PC-3 (cell line): Measurements from ENCODE around the gene GPR156.

Experiments
- EZH2 ChIP-seq: fragments of 300-600 bp; sonication (generic); IDR thresholded peaks from one replicate; pipeline ENCODE4 v1.6.1; 2017; ENCODE audit warnings: antibody characterized with exemption, mild to moderate bottlenecking, low read length; ENCODE audit not compliant: unreplicated experiment
- EZH2phosphoT487 ChIP-seq: fragments of 300-600 bp; sonication (generic); IDR thresholded peaks from 2 replicates; pipeline ENCODE4 v1.6.1; 2018; ENCODE audit warnings: mild to moderate bottlenecking, antibody characterized with exemption, low read length, borderline replicate concordance
- TF ChIP-seq, protein P1 (sequence below): fragments of 300-600 bp; sonication (generic); conservative IDR thresholded peaks from 2 replicates; pipeline ENCODE4 v1.5.1; 2017; ENCODE audit warnings: antibody characterized with exemption, low read depth, mild to moderate bottlenecking, low read length

DNA sequence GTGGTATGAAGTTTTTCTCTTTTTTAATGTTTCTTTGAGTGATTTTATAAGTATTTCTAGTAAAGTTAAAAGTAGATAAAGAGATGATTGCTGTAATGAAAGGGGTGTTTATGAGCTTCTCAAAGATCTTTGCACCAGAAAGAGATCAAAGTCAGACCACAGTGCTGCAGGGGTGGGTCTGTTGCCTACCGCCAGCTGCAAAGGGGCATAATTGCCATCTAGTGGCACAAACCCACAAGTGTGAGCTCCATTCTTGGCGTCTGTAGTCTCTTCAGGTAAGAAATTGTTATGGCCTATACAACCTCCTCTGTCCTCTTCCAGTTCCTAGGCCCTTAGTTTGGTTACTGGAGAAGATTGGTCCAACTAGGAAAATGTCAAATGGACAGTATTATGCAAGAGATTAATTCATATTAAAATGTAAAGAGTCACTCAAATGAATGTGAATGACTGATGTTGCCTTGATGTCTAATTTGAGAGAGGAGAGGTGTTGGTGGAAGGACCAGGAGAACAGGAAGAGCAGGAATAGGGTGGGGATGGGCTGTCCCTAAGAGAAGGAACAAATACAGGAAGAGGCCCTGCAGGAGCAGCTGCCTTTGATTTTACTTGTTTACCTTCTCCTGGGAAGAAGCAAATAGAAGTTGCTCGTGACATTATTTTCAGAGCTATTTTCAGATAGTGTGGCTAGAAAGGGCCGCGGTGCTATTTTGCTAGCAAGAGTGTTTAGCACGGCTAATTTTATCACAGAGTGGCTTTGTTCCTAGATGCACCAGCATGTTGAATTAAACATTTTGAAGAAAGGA, 137.8 kb downstream of the GPR156 start:
- TF ChIP-seq, protein P1, sequence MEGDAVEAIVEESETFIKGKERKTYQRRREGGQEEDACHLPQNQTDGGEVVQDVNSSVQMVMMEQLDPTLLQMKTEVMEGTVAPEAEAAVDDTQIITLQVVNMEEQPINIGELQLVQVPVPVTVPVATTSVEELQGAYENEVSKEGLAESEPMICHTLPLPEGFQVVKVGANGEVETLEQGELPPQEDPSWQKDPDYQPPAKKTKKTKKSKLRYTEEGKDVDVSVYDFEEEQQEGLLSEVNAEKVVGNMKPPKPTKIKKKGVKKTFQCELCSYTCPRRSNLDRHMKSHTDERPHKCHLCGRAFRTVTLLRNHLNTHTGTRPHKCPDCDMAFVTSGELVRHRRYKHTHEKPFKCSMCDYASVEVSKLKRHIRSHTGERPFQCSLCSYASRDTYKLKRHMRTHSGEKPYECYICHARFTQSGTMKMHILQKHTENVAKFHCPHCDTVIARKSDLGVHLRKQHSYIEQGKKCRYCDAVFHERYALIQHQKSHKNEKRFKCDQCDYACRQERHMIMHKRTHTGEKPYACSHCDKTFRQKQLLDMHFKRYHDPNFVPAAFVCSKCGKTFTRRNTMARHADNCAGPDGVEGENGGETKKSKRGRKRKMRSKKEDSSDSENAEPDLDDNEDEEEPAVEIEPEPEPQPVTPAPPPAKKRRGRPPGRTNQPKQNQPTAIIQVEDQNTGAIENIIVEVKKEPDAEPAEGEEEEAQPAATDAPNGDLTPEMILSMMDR, result peak; percentile 54; the same call in 1 of the 2 replicates
- TF ChIP-seq EZH2phosphoT487, result no peak
- TF ChIP-seq EZH2, result no peak
